ENCODE results near the gene TIMM17B. TPM values are rescaled to one million over a fixed set of nuclear protein-coding genes. Genes with fewer than 3 reads are reported as not detected.

The TIMM17B gene
- total RNA-seq, 4 donors from 2014 or later, result 14.3 to 27.3 (median 22.9) TPM

- no peak for TF ChIP-seq CTCF (IDR thresholded peaks at IDR 0.05; ENCODE audit: low read depth)
These were observed 44.7 kb downstream of the TIMM17B start for GRCh38 chrX:48852857-48853256.

DNA sequence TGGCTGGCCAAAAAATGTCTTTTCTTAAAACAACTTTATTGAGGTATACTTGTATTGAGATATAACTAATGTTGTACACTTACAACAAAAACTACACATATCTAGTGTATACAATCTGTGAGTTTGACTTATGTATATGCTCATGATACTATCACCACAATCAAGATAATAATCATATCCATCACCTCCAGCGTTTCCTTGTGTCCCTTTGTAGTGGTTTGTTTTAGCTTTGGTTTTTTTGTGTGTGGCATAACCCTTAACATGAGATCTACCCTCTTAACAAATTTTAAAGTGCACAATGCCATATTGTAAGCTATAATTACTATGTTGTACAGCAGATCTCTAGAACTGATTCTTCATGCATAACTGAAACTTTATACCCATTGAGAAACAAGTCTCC, 48.7 kb downstream of the TIMM17B start:
- TF ChIP-seq CTCF (IDR thresholded peaks at IDR 0.05; ENCODE audit: low read depth), result no peak

Other genes starting within 250 kb of the TIMM17B start
- 10 to 100 TPM in 3 of 4 donors, 1 to 10 TPM in 1; 7.9 to 27.9 (median 13.8) TPM for gene WAS, start 214.0 kb downstream of the TIMM17B start, total RNA-seq
- gene SUV39H1, start 201.0 kb downstream of the TIMM17B start, total RNA-seq, result 10 to 100 TPM in 1 of 4 donors, 1 to 10 TPM in 3; 2.7 to 15.4 (median 6.0) TPM
- not detected for gene GLOD5, start 136.0 kb downstream of the TIMM17B start, total RNA-seq
- gene GATA1, start 111.2 kb downstream of the TIMM17B start, total RNA-seq, result under 1 TPM in 2 of 4 donors, not detected in 2; 0.34 to 0.44 TPM
- gene HDAC6, start 95.7 kb downstream of the TIMM17B start, total RNA-seq, result 10 to 100 TPM; 24.9 to 74.6 (median 59.8) TPM
- not detected for gene ERAS, start 71.3 kb downstream of the TIMM17B start, total RNA-seq
- gene PCSK1N, start 62.2 kb downstream of the TIMM17B start, total RNA-seq, result under 1 TPM in 1 of 4 donors, not detected in 3; 0.44 TPM
- gene PQBP1, start 162 bp upstream of the TIMM17B start, total RNA-seq, result 10 to 100 TPM; 41.9 to 53.9 (median 44.3) TPM
- gene SLC35A2, start 13.9 kb upstream of the TIMM17B start, total RNA-seq, result 10 to 100 TPM in 2 of 4 donors, 1 to 10 TPM in 2; 6.6 to 13.9 (median 10.0) TPM
- 10 to 100 TPM in 1 of 4 donors, 1 to 10 TPM in 3; 3.4 to 11.7 (median 5.5) TPM for gene PIM2, start 21.3 kb upstream of the TIMM17B start, total RNA-seq
- 10 to 100 TPM; 24.0 to 47.5 (median 29.9) TPM for gene OTUD5, start 59.8 kb upstream of the TIMM17B start, total RNA-seq
- gene KCND1, start 74.1 kb upstream of the TIMM17B start, total RNA-seq, result 1 to 10 TPM in 2 of 4 donors, under 1 TPM in 2; 0.49 to 1.7 (median 1.1) TPM
- gene GRIPAP1, start 104.5 kb upstream of the TIMM17B start, total RNA-seq, result 10 to 100 TPM; 20.7 to 46.3 (median 33.4) TPM
- 100 to 1,000 TPM in 1 of 4 donors, 10 to 100 TPM in 3; 50.9 to 148 (median 72.8) TPM for gene TFE3, start 145.6 kb upstream of the TIMM17B start, total RNA-seq
- gene CCDC120, start 161.2 kb upstream of the TIMM17B start, total RNA-seq, result 1 to 10 TPM in 2 of 4 donors, under 1 TPM in 2; 0.44 to 3.1 (median 1.2) TPM
- gene PRAF2, start 176.2 kb upstream of the TIMM17B start, total RNA-seq, result 10 to 100 TPM in 2 of 4 donors, 1 to 10 TPM in 2; 5.1 to 10.6 (median 9.0) TPM
- gene WDR45, start 182.1 kb upstream of the TIMM17B start, total RNA-seq, result 100 to 1,000 TPM in 2 of 4 donors, 10 to 100 TPM in 2; 84.5 to 138 (median 115) TPM
- 10 to 100 TPM; 11.9 to 32.0 (median 19.8) TPM for gene GPKOW, start 226.0 kb upstream of the TIMM17B start, total RNA-seq

Measured in subcutaneous adipose tissue (tissue), 4 donors.